ENCODE measurements around the gene CFAP70. TPM values are rescaled to one million over a fixed set of nuclear protein-coding genes. Genes with fewer than 3 reads are reported as not detected.

Gene CFAP70
- total RNA-seq, 1 experiment from 2014 or later: 0.06 TPM

GRCh38 chr10:73406846-73407245, 48.2 kb upstream of the CFAP70 start:
- ChIA-PET CTCF (no interaction called here), POLR2A (ENCODE audit: low non-redundant PET) (no interaction called here)
- TF ChIP-seq CTCF (conservative IDR thresholded peaks at IDR 0.05; ENCODE audit: low read depth, low read length) (no peak), EZH2 (IDR thresholded peaks at IDR 0.05; ENCODE audit: borderline replicate concordance, low read depth, low read length, poor library complexity, severe bottlenecking) (no peak)
- intact Hi-C loops (cut with micrococcal nuclease; ENCODE audit: unreplicated experiment): no loop called here
- Histone ChIP-seq H3K27me3 (replicated peaks; ENCODE audit: insufficient read depth, low read depth, low read length, poor library complexity) (no peaks in the 10 kb centered on the region), H3K4me1 (ENCODE audit: insufficient read depth, low read length, poor library complexity, severe bottlenecking) (no peaks in the 10 kb centered on the region), H3K9me3 (ENCODE audit: low read depth, low read length, poor library complexity, severe bottlenecking) (no peaks in the 10 kb centered on the region), H3K36me3 (ENCODE audit: insufficient read depth, low read length, poor library complexity, severe bottlenecking) (no peaks in the 10 kb centered on the region), H3K4me3 (ENCODE audit: low read depth, low read length, poor library complexity, severe bottlenecking) (no peak overlapping the region), H3K27ac (ENCODE audit: low read depth, low read length, poor library complexity, severe bottlenecking) (no peak overlapping the region)
- DNase-seq (ENCODE audit: low spot score): no peak
- BruUV-seq (replicated peaks): no TSS peak

DNA sequence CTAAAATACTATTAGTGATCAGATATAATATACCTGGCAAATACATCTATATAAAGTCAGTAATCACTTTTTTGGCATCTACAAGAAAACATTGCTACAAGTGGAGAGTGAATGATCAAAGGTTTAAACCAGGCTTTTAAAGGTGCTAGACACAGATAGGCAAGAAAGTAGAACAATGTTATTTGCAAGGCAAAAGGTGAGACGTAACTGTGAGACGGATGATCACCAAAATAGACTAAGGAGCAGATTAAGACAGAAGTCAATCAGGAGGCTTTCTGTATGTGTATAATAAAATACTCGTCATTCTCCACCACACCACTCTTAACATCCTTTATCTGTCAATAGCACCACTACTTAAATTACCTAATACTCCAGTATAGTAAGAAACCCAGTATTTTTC, 46.9 kb upstream of the CFAP70 start:
- TF ChIP-seq EZH2 (IDR thresholded peaks at IDR 0.05; ENCODE audit: borderline replicate concordance, low read depth, low read length, poor library complexity, severe bottlenecking) (no peak), CTCF (conservative IDR thresholded peaks at IDR 0.05; ENCODE audit: low read depth, low read length) (no peak)
- ChIA-PET POLR2A (ENCODE audit: low non-redundant PET) (no interaction called here), CTCF (no interaction called here)
- BruUV-seq (replicated peaks): no TSS peak
- no peak for DNase-seq (ENCODE audit: low spot score)
- Histone ChIP-seq H3K36me3 (ENCODE audit: insufficient read depth, low read length, poor library complexity, severe bottlenecking) (no peaks in the 10 kb centered on the region), H3K27me3 (replicated peaks; ENCODE audit: insufficient read depth, low read depth, low read length, poor library complexity) (no peaks in the 10 kb centered on the region), H3K27ac (ENCODE audit: low read depth, low read length, poor library complexity, severe bottlenecking) (no peak overlapping the region), H3K4me1 (ENCODE audit: insufficient read depth, low read length, poor library complexity, severe bottlenecking) (no peaks in the 10 kb centered on the region), H3K9me3 (ENCODE audit: low read depth, low read length, poor library complexity, severe bottlenecking) (no peaks in the 10 kb centered on the region), H3K4me3 (ENCODE audit: low read depth, low read length, poor library complexity, severe bottlenecking) (no peak overlapping the region)
- intact Hi-C loops (cut with micrococcal nuclease; ENCODE audit: unreplicated experiment): no loop called here

- POLR2A ChIA-PET (ENCODE audit: low non-redundant PET): no interaction called here
- TF ChIP-seq EZH2 (IDR thresholded peaks at IDR 0.05; ENCODE audit: borderline replicate concordance, low read depth, low read length, poor library complexity, severe bottlenecking): no peak
- no peak for TF ChIP-seq CTCF (conservative IDR thresholded peaks at IDR 0.05; ENCODE audit: low read depth, low read length)
- no peaks in the 10 kb centered on the region for H3K4me1 ChIP-seq (ENCODE audit: insufficient read depth, low read length, poor library complexity, severe bottlenecking)
- no TSS peak for BruUV-seq (replicated peaks)
- no peak overlapping the region for H3K4me3 ChIP-seq (ENCODE audit: low read depth, low read length, poor library complexity, severe bottlenecking)
- H3K27me3 ChIP-seq (replicated peaks; ENCODE audit: insufficient read depth, low read depth, low read length, poor library complexity): no peaks in the 10 kb centered on the region
- H3K36me3 ChIP-seq (ENCODE audit: insufficient read depth, low read length, poor library complexity, severe bottlenecking): no peaks in the 10 kb centered on the region
- DNase-seq (ENCODE audit: low spot score): no peak
- intact Hi-C loops (cut with micrococcal nuclease; ENCODE audit: unreplicated experiment): no loop called here
- H3K27ac ChIP-seq (ENCODE audit: low read depth, low read length, poor library complexity, severe bottlenecking): no peak overlapping the region
- CTCF ChIA-PET: no interaction called here
- H3K9me3 ChIP-seq (ENCODE audit: low read depth, low read length, poor library complexity, severe bottlenecking): no peaks in the 10 kb centered on the region
Measured at GRCh38 chr10:73404690-73405089, 46.0 kb upstream of the CFAP70 start.
